ENCODE results near the gene FNIP2.
A peak's percentile ranks its signal among the peaks of the same experiment; 100 is the strongest.

The FNIP2 gene

DNA sequence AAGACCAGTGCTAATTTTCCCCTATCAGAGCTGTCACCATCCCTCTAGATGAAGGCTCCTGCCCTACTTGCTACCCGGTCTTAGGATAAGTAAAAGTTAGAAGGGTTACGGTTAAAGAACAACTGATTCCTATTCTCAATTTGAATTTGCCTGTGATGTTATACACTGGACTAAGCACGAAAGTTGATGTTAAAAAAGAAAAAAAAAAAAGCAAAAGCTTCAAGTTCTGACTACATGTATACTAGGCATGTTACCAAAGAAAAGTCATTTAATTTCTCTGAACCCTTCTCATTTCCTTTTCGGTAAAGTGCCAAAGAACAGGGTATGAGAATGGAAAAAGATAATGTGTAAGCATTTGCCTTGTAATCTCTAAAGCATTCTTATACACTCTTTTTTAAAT is 44.2 kb upstream of the FNIP2 start:
- Histone ChIP-seq H3K4me3 (ENCODE audit: low read depth, low read length) (no peak overlapping the region), H2BK5ac (ENCODE audit: low read depth, low read length, poor library complexity) (no peak overlapping the region), H4K8ac (ENCODE audit: low read depth, low read length) (no peak overlapping the region), H3K36me3 (ENCODE audit: control insufficient read depth in 1 of 2, insufficient read depth in 2 of 2, low read length in 2 of 2) (peaks cover 0 to 7% of the 10 kb centered on the region in 2 experiments), H3K9me3 (ENCODE audit: insufficient read depth, low read depth, low read length) (no peaks in the 10 kb centered on the region), H3K27me3 (ENCODE audit: insufficient read depth, low read length) (no peaks in the 10 kb centered on the region), H3K18ac (ENCODE audit: low read length) (no peak overlapping the region), H4K12ac (ENCODE audit: low read depth, low read length) (no peak overlapping the region), H3K79me1 (ENCODE audit: low read length) (peaks cover 5% of the 10 kb centered on the region), H2AK5ac (ENCODE audit: low read length) (no peak overlapping the region), H3K4ac (ENCODE audit: low read depth, low read length) (no peak overlapping the region), H3K4me2 (ENCODE audit: low read length) (no peak overlapping the region), H3K9ac (ENCODE audit: low read length) (no peak overlapping the region), H2BK120ac (ENCODE audit: insufficient read depth, low read length, poor library complexity) (no peak overlapping the region), H3K14ac (ENCODE audit: low read length) (no peak overlapping the region), H3K79me2 (ENCODE audit: control insufficient read depth, insufficient read depth, low read length, poor library complexity) (peaks cover 5% of the 10 kb centered on the region), H4K91ac (ENCODE audit: low read depth, low read length) (no peak overlapping the region), H3K27ac (ENCODE audit: low read depth, low read length) (no peak overlapping the region), H2BK12ac (ENCODE audit: low read length) (no peak overlapping the region), H3K23ac (ENCODE audit: low read length) (no peak overlapping the region), H2AFZ (ENCODE audit: insufficient read depth, low read length, poor library complexity) (no peak overlapping the region), H3K4me1 (ENCODE audit: control insufficient read depth in 1 of 2, insufficient read depth in 2 of 2, low read length in 2 of 2) (peaks cover 0 to 4% of the 10 kb centered on the region in 2 experiments)
- WGBS (ENCODE audit: extremely low coverage, insufficient coverage, insufficient read length) = no CpG with 5 or more reads among the region's 4 CpGs
- DNase-seq = no peak

- no peak overlapping the region for H3K4me2 ChIP-seq (ENCODE audit: low read length)
- no peak overlapping the region for H3K18ac ChIP-seq (ENCODE audit: low read length)
- no peak overlapping the region for H4K12ac ChIP-seq (ENCODE audit: low read depth, low read length)
- H3K9ac ChIP-seq (ENCODE audit: low read length) = no peak overlapping the region
- no peak for DNase-seq
- H3K9me3 ChIP-seq (ENCODE audit: insufficient read depth, low read depth, low read length) = no peaks in the 10 kb centered on the region
- H3K79me1 ChIP-seq (ENCODE audit: low read length) = peaks cover 5% of the 10 kb centered on the region
- H3K79me2 ChIP-seq (ENCODE audit: control insufficient read depth, insufficient read depth, low read length, poor library complexity) = peaks cover 5% of the 10 kb centered on the region
- no peak overlapping the region for H2BK120ac ChIP-seq (ENCODE audit: insufficient read depth, low read length, poor library complexity)
- H3K27ac ChIP-seq (ENCODE audit: low read depth, low read length) = no peak overlapping the region
- H3K14ac ChIP-seq (ENCODE audit: low read length) = no peak overlapping the region
- no peak overlapping the region for H2AFZ ChIP-seq (ENCODE audit: insufficient read depth, low read length, poor library complexity)
- no CpG with 5 or more reads among the region's 6 CpGs for WGBS (ENCODE audit: extremely low coverage, insufficient coverage, insufficient read length)
- no peak overlapping the region for H3K4ac ChIP-seq (ENCODE audit: low read depth, low read length)
- no peak overlapping the region for H2AK5ac ChIP-seq (ENCODE audit: low read length)
- H2BK12ac ChIP-seq (ENCODE audit: low read length) = no peak overlapping the region
- H4K8ac ChIP-seq (ENCODE audit: low read depth, low read length) = no peak overlapping the region
- peaks cover 0 to 4% of the 10 kb centered on the region in 2 experiments for H3K4me1 ChIP-seq (ENCODE audit: control insufficient read depth in 1 of 2, insufficient read depth in 2 of 2, low read length in 2 of 2)
- H2BK5ac ChIP-seq (ENCODE audit: low read depth, low read length, poor library complexity) = no peak overlapping the region
- H3K27me3 ChIP-seq (ENCODE audit: insufficient read depth, low read length) = no peaks in the 10 kb centered on the region
- no peak overlapping the region for H4K91ac ChIP-seq (ENCODE audit: low read depth, low read length)
- no peak overlapping the region for H3K23ac ChIP-seq (ENCODE audit: low read length)
- no peaks in the 10 kb centered on the region for H3K36me3 ChIP-seq (ENCODE audit: control insufficient read depth in 1 of 2, insufficient read depth in 2 of 2, low read length in 2 of 2)
- no peak overlapping the region for H3K4me3 ChIP-seq (ENCODE audit: low read depth, low read length)
These were observed 42.2 kb upstream of the FNIP2 start for GRCh38 chr4:158726633-158727032.

GRCh38 chr4:158728236-158728635 is 40.6 kb upstream of the FNIP2 start:
- Histone ChIP-seq H3K36me3 (ENCODE audit: control insufficient read depth in 1 of 2, insufficient read depth in 2 of 2, low read length in 2 of 2) (no peaks in the 10 kb centered on the region), H3K14ac (ENCODE audit: low read length) (no peak overlapping the region), H4K91ac (ENCODE audit: low read depth, low read length) (no peak overlapping the region), H3K27me3 (ENCODE audit: insufficient read depth, low read length) (no peaks in the 10 kb centered on the region), H2BK12ac (ENCODE audit: low read length) (no peak overlapping the region), H2AFZ (ENCODE audit: insufficient read depth, low read length, poor library complexity) (no peak overlapping the region), H3K23ac (ENCODE audit: low read length) (no peak overlapping the region), H3K79me1 (ENCODE audit: low read length) (no peaks in the 10 kb centered on the region), H3K27ac (ENCODE audit: low read depth, low read length) (no peak overlapping the region), H3K9me3 (ENCODE audit: insufficient read depth, low read depth, low read length) (no peaks in the 10 kb centered on the region), H2AK5ac (ENCODE audit: low read length) (no peak overlapping the region), H3K4me2 (ENCODE audit: low read length) (no peak overlapping the region), H3K18ac (ENCODE audit: low read length) (no peak overlapping the region), H3K4me3 (ENCODE audit: low read depth, low read length) (no peak overlapping the region), H4K12ac (ENCODE audit: low read depth, low read length) (no peak overlapping the region), H3K4ac (ENCODE audit: low read depth, low read length) (no peak overlapping the region), H3K4me1 (ENCODE audit: control insufficient read depth in 1 of 2, insufficient read depth in 2 of 2, low read length in 2 of 2) (no peaks in the 10 kb centered on the region), H3K9ac (ENCODE audit: low read length) (no peak overlapping the region), H2BK120ac (ENCODE audit: insufficient read depth, low read length, poor library complexity) (no peak overlapping the region), H3K79me2 (ENCODE audit: control insufficient read depth, insufficient read depth, low read length, poor library complexity) (no peaks in the 10 kb centered on the region), H4K8ac (ENCODE audit: low read depth, low read length) (no peak overlapping the region), H2BK5ac (ENCODE audit: low read depth, low read length, poor library complexity) (no peak overlapping the region)
- WGBS (ENCODE audit: extremely low coverage, insufficient coverage, insufficient read length) = no CpG with 5 or more reads among the region's 1 CpG
- no peak for DNase-seq

GRCh38 chr4:158729716-158730559 is 38.9 kb upstream of the FNIP2 start:
- no peaks in the 10 kb centered on the region for H3K4me1 ChIP-seq (ENCODE audit: control insufficient read depth in 1 of 2, insufficient read depth in 2 of 2, low read length in 2 of 2)
- no peaks in the 10 kb centered on the region for H3K79me2 ChIP-seq (ENCODE audit: control insufficient read depth, insufficient read depth, low read length, poor library complexity)
- H3K4me3 ChIP-seq (ENCODE audit: low read depth, low read length) = no peak overlapping the region
- DNase-seq = peak; percentile 56 to 80
- no peak overlapping the region for H3K9ac ChIP-seq (ENCODE audit: low read length)
- no peaks in the 10 kb centered on the region for H3K9me3 ChIP-seq (ENCODE audit: insufficient read depth, low read depth, low read length)
- no peak overlapping the region for H4K91ac ChIP-seq (ENCODE audit: low read depth, low read length)
- H2AK5ac ChIP-seq (ENCODE audit: low read length) = no peak overlapping the region
- H3K27ac ChIP-seq (ENCODE audit: low read depth, low read length) = no peak overlapping the region
- H3K79me1 ChIP-seq (ENCODE audit: low read length) = no peaks in the 10 kb centered on the region
- no peak overlapping the region for H3K4ac ChIP-seq (ENCODE audit: low read depth, low read length)
- no peaks in the 10 kb centered on the region for H3K27me3 ChIP-seq (ENCODE audit: insufficient read depth, low read length)
- H2AFZ ChIP-seq (ENCODE audit: insufficient read depth, low read length, poor library complexity) = no peak overlapping the region
- no peak overlapping the region for H3K14ac ChIP-seq (ENCODE audit: low read length)
- WGBS (ENCODE audit: extremely low coverage, insufficient coverage, insufficient read length) = no CpG with 5 or more reads among the region's 5 CpGs
- H4K12ac ChIP-seq (ENCODE audit: low read depth, low read length) = no peak overlapping the region
- H3K23ac ChIP-seq (ENCODE audit: low read length) = no peak overlapping the region
- no peaks in the 10 kb centered on the region for H3K36me3 ChIP-seq (ENCODE audit: control insufficient read depth in 1 of 2, insufficient read depth in 2 of 2, low read length in 2 of 2)
- H3K18ac ChIP-seq (ENCODE audit: low read length) = no peak overlapping the region
- no peak overlapping the region for H2BK5ac ChIP-seq (ENCODE audit: low read depth, low read length, poor library complexity)
- no peak overlapping the region for H2BK120ac ChIP-seq (ENCODE audit: insufficient read depth, low read length, poor library complexity)
- no peak overlapping the region for H4K8ac ChIP-seq (ENCODE audit: low read depth, low read length)
- no peak overlapping the region for H2BK12ac ChIP-seq (ENCODE audit: low read length)
- H3K4me2 ChIP-seq (ENCODE audit: low read length) = no peak overlapping the region

Data from trophoblast cell (in vitro differentiated cells and primary cell).